Upper lobe of left lung (tissue), 6 donors: ENCODE results near the gene RAP2A. TPM values are rescaled to one million over a fixed set of nuclear protein-coding genes. Genes with fewer than 3 reads are reported as not detected.

Experiments used
- ATAC-seq, 2 donors: fragments of 200-7000 bp; cut with Tn5 transposase; one replicate each; pipeline ENCODE4 v1.9.1; 2022; ENCODE audit warnings: mild to moderate bottlenecking in 2 of 2, moderate library complexity in 2 of 2; ENCODE audit not compliant: low FRiP score in 2 of 2
- DNase-seq, 2 donors: peaks; one replicate each; pipeline ENCODE4 v3.0.0-alpha.2; 2019 to 2020
- H3K27ac ChIP-seq, 4 donors: fragments of 200-600 bp; sonication (generic); one replicate each; pipeline ENCODE4 v1.5.1; 2016 to 2019
- H3K27me3 ChIP-seq, 4 donors: fragments of 200-600 bp; sonication (generic); one replicate each; pipeline ENCODE4 v1.5.1; 2017 to 2019
- H3K36me3 ChIP-seq, 4 donors: fragments of 200-600 bp; sonication (generic); one replicate each; pipeline ENCODE4 v1.5.1; 2016 to 2019
- H3K4me1 ChIP-seq, 4 donors: fragments of 200-600 bp; sonication (generic); one replicate each; pipeline ENCODE4 v1.5.1; 2018 to 2019
- H3K4me3 ChIP-seq, 4 donors: fragments of 200-600 bp; sonication (generic); one replicate each; pipeline ENCODE4 v1.5.1; 2017 to 2019; ENCODE audit warnings: mild to moderate bottlenecking in 2 of 4, moderate library complexity in 1 of 4
- H3K9me3 ChIP-seq, 4 donors: fragments of 200-600 bp; sonication (generic); one replicate each; pipeline ENCODE4 v1.5.1; 2018 to 2019
- CTCF ChIP-seq, 6 experiments: fragments of 450-650 bp in 4 of 6; fragments of 200-600 bp in 2 of 6; sonication (generic) in 2 of 6; IDR thresholded peaks; one replicate each; pipeline ENCODE4 v1.5.1; 2016 to 2019; ENCODE audit warnings: antibody characterized with exemption in 6 of 6
- EP300 ChIP-seq, 4 donors: sonication (generic); formaldehyde crosslinking; IDR thresholded peaks; one replicate each; pipeline ENCODE4 v1.5.1; 2017; ENCODE audit warnings: antibody characterized with exemption in 4 of 4, control low read depth in 2 of 4
- POLR2A ChIP-seq, 4 donors: fragments of 450-650 bp; IDR thresholded peaks; one replicate each; pipeline ENCODE4 v1.5.1; 2016 to 2017; ENCODE audit warnings: antibody characterized with exemption in 4 of 4, mild to moderate bottlenecking in 2 of 4
- POLR2AphosphoS5 ChIP-seq, 2 donors: sonication (generic); formaldehyde crosslinking; IDR thresholded peaks; one replicate each; pipeline ENCODE4 v1.5.1; 2017; ENCODE audit warnings: antibody characterized with exemption in 2 of 2
- WGBS, 2 donors: methylation state at CpG; one replicate each; pipeline ENCODE4 v1.1.5; 2017 to 2018; 5-methylcytosine and 5-hydroxymethylcytosine counted together
- total RNA-seq, 6 donors: library from RNA; depleted of rRNA in 4 of 6; stranded (reverse); fragments of >200 nt in 4 of 6; gene quantifications; one replicate each; pipeline versions ENCODE4 v1.1.0 to v1.2.1, GENCODE V29; 2016 to 2021
- donor health status: DM: no; HTN: no; CAD: no; lungs with moderate emphysema.
- donor health status: DM: no; HTN: yes; CAD: no; lungs with severe emphysema.

Gene RAP2A
- total RNA-seq, 6 donors from 2014 or later = 17.8 to 55.4 (median 31.5) TPM

DNA sequence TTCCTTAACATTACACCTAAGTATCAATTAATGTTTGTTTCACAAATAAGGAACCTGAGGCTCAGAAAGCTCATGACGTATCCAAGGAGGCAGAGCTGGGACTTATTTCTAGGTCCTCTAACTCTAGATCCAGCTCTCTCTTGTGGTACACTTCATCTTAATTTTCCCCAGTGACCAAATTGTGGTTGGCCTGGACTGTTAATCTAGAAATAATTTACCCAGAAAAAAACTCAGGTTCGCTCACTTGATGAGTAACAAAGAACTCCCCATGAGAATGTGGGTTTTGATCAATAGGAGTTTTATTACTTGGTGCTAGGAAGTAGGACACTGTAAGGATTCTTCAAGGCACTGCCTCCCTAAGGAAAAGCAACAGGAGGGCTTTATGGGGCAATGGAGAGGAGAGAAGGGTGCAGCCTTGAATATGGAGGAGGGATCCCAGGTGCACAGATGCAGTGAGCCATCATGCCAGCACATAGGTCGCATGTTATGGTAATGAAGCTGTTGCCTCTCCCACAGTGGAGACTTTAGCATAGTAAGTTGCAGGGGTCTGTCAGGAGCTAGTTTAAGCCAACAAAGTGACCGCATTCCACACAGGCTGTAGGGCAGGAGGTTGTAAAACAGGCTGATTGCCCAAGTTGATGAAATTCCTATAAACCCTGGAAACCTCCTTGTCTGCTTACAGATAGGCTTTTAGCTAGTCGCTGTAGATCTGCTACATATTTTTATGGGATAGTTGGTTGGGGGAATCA is 14.7 kb downstream of the RAP2A start:
- no peak overlapping the region for H3K4me3 ChIP-seq
- no peaks in the 10 kb centered on the region for H3K36me3 ChIP-seq
- TF ChIP-seq POLR2A (IDR thresholded peaks at IDR 0.05) = no peak
- TF ChIP-seq EP300 (IDR thresholded peaks at IDR 0.05) = no peak
- TF ChIP-seq POLR2AphosphoS5 (IDR thresholded peaks at IDR 0.05) = no peak
- TF ChIP-seq CTCF (IDR thresholded peaks at IDR 0.05) = no peak
- 90 to 93% methylated on average over 5 of the region's 5 CpGs for WGBS, 2 donors
- no peaks in the 10 kb centered on the region for H3K4me1 ChIP-seq
- ATAC-seq = no peak
- no peak overlapping the region for H3K27ac ChIP-seq
- no peaks in the 10 kb centered on the region for H3K9me3 ChIP-seq
- DNase-seq = no peak
- H3K27me3 ChIP-seq = no peaks in the 10 kb centered on the region

- no peak for TF ChIP-seq CTCF (IDR thresholded peaks at IDR 0.05)
- no peak for TF ChIP-seq EP300 (IDR thresholded peaks at IDR 0.05)
- peaks cover 0 to 7% (median 4%) of the 10 kb centered on the region in 4 donors for H3K4me1 ChIP-seq
- no peak overlapping the region for H3K27ac ChIP-seq
- H3K27me3 ChIP-seq = no peaks in the 10 kb centered on the region
- DNase-seq = no peak
- ATAC-seq = no peak
- H3K36me3 ChIP-seq = no peaks in the 10 kb centered on the region
- H3K9me3 ChIP-seq = peaks cover 0 to 5% (median 0%) of the 10 kb centered on the region in 4 donors
- H3K4me3 ChIP-seq = no peak overlapping the region
Observed at GRCh38 chr13:97454699-97455098, 20.7 kb downstream of the RAP2A start.

DNA sequence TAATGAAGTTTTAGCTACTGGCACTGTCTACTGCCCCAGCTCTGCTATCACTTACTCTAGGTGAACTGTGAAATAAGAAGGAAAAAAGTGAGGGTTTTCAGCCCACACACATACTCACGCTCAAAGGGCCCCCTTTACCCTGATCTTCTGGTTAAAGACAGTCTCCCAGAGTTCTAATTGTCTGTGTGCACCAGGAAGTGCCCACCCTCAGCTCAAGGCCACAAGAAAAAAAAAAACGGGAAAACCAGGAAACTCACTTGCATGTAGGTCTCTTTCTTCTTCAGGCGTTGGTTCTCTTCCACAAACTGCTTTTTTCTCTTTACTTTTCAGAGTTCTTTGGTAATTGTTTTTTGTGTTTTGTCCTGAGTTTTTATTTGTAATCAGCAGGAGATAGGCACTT is 22.1 kb downstream of the RAP2A start:
- Histone ChIP-seq H3K9me3 (peaks cover 0 to 5% (median 0%) of the 10 kb centered on the region in 4 donors), H3K4me3 (no peak overlapping the region), H3K36me3 (no peaks in the 10 kb centered on the region), H3K4me1 (peaks cover 0 to 11% (median 5%) of the 10 kb centered on the region in 4 donors), H3K27me3 (no peaks in the 10 kb centered on the region), H3K27ac (no peak overlapping the region)
- 75 to 76% methylated on average over 3 of the region's 3 CpGs for WGBS, 2 donors
- DNase-seq = no peak
- ATAC-seq = no peak
- no peak for TF ChIP-seq POLR2AphosphoS5 (IDR thresholded peaks at IDR 0.05)
- no peak for TF ChIP-seq POLR2A (IDR thresholded peaks at IDR 0.05)
- no peak for TF ChIP-seq EP300 (IDR thresholded peaks at IDR 0.05)
- no peak for TF ChIP-seq CTCF (IDR thresholded peaks at IDR 0.05)

GRCh38 chr13:97459215-97459777 is 25.3 kb downstream of the RAP2A start:
- Histone ChIP-seq H3K36me3 (peaks cover 0 to 4% (median 3%) of the 10 kb centered on the region in 4 donors), H3K4me3 (no peak overlapping the region), H3K9me3 (peaks cover 0 to 5% (median 0%) of the 10 kb centered on the region in 4 donors), H3K27ac (no peak overlapping the region), H3K4me1 (peaks cover 0 to 11% (median 5%) of the 10 kb centered on the region in 4 donors), H3K27me3 (no peaks in the 10 kb centered on the region)
- TF ChIP-seq EP300 (IDR thresholded peaks at IDR 0.05) = no peak
- no peak for TF ChIP-seq POLR2A (IDR thresholded peaks at IDR 0.05)
- no peak for TF ChIP-seq POLR2AphosphoS5 (IDR thresholded peaks at IDR 0.05)
- no peak for TF ChIP-seq CTCF (IDR thresholded peaks at IDR 0.05)
- no peak for DNase-seq
- 78 to 86% methylated on average over 4 of the region's 4 CpGs for WGBS, 2 donors
- peak in 1 of 2 donors; percentile 36 for ATAC-seq
